Middle frontal gyrus (tissue), 1 donor: ENCODE results near the gene TXNRD1.
A peak's percentile ranks its signal among the peaks of the same experiment; 100 is the strongest.
"Not testable (repeated sequence)": the region's sequence is repeated elsewhere in the genome, so short reads cannot be mapped to it uniquely, and the experiment has no call there.

ENCODE experiments used
- DNase-seq: peaks from one replicate; pipeline ENCODE4 v3.0.0-alpha.2; 2015; ENCODE audit warnings: low spot score; ENCODE audit errors: extremely low spot score

Gene TXNRD1

DNA sequence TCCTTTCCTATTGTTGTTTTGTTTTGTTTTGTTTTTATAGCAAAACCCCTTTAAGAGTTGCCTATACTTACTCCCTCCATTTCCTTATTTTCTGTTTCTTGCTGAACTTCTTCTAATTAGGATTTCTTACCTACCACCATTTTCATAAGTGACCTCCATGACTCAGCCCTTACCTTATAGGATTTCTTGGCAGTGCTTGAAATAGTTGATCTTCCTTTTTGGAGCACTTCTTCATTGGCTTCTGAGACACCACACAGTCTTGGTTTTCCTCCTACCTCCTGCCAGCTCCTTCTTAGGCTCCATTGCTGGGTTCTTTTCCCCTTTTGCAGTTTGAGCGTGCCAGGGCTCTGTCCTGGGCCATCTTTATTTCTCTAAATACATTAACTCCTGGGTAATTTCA lies 64.5 kb downstream of the TXNRD1 start:
- no peak for DNase-seq

DNA sequence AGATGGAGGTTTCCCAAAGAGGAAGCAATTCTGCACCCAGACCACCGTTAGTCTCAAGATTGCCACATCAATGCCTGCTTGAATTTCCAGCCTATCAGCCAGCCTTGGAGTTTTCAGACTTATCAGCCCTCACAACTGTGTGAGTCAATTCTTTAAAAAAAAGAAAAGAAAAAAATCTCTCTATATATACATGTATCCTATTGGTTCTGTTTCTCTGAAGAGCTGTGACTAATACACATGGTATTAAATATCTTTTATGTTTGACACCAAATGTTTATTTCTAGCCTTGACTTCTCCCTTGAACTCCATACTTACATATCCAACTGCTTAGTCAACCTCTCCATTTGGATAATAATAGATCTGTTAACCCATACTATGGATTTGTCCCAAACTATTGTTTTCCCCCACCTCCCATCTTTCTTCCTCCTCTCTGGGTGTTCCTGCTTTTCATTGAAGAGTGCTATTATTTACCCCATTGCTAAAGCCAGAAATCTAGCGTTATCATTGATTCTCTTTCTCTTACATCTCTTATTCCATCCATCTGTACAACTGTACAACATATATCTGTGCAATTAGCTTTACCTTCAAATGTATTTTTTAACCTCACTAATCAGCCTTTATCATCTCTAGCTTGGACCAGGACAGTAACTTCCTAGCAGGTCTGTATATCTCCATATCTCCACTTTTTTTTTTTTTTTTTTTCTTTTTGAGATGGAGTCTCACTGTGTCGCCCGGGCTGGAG lies 65.3 kb downstream of the TXNRD1 start:
- DNase-seq = no peak

DNA sequence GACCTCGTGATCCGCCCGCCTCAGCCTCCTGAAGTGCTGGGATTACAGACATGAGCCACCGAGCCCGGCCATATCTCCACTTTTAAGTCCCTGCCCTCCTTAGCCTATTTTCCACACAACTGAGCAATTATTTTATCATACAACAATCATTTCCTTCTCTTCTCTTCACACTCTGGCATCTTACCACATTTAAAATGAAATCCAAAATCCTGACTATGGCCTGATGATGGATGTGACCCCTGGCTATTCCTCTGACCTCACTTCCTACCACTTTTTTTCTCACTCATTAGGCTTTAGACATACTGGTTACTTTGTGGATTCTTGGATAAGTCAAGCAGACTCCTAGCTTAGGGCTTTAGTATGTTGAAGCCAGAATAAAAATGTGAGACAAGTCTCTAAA lies 66.1 kb downstream of the TXNRD1 start:
- no peak for DNase-seq

DNA sequence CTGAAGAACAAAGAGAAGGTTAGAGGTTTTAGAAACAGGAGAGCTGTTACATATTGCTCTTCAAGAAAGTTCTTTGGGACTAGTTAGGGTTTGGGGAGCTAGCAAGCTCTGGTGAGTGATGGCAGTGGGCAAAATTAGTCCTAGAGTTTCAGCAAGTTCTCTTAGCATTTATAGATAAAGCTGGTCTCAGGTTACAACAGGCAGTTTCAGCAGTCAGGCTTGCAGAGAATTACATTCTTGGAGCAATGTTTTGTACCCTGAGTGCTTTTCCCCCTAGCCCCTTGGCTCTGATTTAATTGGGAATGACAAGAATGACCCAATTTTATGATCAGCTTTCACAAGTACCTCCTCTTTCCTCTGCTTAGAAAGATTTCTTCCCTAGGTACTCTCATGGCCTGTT lies 66.5 kb downstream of the TXNRD1 start:
- DNase-seq = no peak

DNA sequence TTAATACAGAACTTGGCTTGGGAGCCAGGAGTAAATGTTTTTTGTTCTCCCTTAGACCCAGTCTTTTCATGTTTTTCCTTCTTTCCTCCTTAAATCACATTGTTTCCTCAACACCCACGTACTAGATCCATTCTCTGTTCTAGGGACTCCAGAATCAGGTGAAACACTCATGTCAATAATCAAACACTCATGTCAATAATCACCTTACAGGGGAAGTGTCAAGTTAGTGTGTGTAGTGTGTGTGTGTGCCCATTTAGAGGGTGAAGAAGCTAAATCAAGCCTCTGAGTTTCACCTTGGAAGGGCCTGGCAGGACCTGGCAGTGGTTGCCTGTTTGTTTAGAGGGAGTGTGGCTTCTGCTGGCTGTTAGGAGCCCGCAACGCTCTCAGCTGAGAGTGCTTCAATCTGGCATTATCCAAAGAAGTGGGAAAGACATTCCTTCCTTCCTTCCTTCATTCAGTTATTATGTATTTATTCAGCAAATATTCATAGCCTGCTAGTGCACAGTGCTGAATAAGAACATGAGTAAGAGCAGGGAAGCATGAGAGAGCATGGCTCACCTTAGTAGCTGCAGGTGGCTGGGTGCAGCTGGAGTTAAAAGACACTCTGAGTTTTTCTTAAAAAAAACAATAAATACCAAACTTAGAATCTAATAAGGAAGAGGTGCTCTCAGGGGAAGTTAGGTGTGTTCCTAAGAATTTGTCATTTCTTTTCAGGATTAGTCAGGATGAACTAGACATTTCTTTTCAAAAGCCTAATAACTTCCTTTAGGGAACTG lies 70.3 kb downstream of the TXNRD1 start:
- no peak for DNase-seq

DNA sequence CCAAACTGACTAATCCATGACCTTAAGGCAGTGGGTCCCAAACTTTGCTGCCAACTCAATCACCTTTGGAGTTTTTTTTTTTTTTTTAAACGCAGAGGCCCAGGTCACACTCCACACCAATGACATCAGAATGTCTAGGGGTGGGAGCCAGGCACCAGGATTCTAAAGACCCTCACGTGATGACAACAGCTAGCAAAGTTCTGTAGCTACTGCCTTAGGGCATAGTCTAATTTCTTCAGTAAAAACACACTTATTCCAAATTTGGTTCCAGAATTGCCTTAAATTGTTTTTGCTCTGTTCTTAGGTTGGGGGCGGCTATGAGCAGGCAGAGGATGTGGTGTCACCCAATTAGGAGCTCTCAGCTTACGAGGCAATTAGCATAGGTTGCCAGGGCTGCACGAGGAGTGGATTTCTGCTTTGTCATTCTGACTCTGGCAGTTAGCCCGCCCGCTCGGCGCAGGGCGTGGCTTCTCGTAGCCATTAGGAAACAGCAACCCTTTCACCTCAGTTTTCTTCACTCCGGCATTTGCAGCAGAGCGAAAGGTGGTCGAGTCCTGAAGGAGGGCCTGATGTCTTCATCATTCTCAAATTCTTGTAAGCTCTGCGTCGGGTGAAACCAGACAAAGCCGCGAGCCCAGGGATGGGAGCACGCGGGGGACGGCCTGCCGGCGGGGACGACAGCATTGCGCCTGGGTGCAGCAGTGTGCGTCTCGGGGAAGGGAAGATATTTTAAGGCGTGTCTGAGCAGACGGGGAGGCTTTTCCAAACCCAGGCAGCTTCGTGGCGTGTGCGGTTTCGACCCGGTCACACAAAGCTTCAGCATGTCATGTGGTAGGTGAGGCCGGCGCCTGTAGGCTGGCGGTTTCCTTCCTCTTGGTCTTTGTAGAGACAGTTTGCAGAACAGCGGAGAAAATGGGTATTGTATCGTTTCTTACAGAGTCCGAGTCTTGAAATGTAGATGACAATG lies 71.2 kb downstream of the TXNRD1 start:
- DNase-seq = peak; percentile 83

DNA sequence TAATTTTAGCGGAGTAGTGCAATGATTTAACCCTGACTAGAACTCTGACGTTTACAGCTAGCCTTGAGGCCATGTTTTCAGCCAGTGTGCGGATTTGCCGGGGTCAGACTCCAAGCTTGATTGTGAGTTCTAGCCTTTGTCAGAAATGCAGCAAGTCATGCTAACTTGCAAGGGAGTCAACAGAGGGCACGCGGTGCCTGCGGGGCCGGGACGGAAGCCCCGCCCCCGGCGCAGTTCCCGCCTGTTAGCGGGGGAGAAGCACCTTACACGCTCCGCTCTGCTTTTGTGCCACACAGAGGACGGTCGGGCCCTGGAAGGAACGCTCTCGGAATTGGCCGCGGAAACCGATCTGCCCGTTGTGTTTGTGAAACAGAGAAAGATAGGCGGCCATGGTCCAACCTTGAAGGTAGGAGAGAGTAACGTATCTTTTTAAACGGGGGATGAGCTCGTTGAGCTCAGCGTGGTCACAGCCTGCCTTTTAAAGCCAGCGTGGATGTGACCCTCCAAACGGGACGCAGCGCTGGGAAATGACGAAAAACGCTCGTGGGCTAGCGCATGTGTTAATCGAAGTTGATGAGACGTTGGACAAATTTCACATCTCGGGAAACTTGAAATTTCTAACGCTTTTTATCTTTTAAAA lies 73.2 kb downstream of the TXNRD1 start:
- peak; percentile 65 for DNase-seq

DNA sequence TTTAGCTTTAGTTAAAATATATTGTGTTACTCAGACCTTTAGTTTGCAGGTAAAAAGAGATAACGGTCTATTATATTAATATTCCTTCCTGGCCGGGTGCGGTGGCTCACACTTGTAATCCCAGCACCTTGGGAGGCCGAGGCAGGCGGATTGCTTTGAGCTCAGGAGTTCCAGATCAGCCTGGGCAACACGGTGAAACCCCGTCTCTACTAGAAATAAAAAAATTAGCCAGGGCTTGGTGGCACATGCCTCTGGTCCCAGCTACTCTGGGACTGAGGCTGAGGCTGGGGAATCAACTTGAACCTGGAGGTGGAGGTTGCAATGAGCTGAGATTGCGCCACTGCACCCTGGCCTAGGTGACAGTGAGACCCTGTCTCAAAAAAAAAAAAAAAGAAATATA lies 74.7 kb downstream of the TXNRD1 start:
- no peak for DNase-seq

DNA sequence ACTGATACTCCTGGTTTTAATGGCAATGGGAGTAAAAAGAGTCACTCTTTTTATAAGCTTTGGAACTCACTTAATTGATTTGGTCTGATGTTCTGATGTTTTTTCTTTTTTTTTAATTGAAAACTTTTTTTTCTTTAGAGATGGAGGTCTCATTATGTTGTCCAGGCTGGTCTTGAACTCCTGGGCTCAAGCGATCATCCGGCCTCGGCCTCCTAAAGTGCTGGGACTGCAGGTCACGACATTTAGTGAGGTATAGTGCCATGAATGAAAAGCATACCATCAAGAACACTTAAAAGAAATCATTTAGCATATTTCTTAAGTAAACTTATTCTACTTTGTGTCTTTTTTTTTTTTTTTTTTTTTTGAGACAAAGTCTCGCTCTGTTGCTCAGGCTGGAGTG lies 75.3 kb downstream of the TXNRD1 start:
- no peak for DNase-seq

DNA sequence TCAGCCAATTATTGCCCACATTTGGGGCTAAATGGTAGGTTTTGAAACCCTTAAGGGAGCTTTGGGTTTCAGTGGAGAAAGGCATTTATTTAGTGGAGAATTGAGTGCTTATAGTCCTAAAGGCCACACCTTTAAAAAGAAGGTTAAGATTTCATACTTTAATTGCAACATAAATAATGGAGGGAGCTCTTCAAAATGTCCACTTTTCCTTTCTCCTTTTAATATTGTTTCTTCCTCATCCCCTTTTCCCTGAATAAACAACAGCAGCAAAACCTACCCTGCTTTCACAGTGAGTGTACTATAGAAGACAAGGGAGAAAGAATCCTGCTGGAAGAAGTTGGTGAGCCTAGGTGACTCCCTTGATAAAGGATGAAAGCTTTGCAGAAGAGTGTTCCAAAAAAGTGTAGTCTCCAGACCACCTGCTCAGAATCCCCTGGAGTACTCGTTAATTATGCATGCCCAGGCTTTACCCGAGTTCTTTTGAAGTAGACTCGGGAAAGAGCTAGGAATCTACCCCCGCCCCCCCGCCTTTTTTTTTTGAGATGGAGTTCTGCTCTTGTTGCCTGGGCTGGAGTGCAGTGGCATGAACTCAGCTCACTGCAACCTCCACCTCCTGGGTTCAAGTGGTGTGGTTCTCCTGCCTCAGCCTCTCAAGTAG lies 76.4 kb downstream of the TXNRD1 start:
- DNase-seq = no peak

DNA sequence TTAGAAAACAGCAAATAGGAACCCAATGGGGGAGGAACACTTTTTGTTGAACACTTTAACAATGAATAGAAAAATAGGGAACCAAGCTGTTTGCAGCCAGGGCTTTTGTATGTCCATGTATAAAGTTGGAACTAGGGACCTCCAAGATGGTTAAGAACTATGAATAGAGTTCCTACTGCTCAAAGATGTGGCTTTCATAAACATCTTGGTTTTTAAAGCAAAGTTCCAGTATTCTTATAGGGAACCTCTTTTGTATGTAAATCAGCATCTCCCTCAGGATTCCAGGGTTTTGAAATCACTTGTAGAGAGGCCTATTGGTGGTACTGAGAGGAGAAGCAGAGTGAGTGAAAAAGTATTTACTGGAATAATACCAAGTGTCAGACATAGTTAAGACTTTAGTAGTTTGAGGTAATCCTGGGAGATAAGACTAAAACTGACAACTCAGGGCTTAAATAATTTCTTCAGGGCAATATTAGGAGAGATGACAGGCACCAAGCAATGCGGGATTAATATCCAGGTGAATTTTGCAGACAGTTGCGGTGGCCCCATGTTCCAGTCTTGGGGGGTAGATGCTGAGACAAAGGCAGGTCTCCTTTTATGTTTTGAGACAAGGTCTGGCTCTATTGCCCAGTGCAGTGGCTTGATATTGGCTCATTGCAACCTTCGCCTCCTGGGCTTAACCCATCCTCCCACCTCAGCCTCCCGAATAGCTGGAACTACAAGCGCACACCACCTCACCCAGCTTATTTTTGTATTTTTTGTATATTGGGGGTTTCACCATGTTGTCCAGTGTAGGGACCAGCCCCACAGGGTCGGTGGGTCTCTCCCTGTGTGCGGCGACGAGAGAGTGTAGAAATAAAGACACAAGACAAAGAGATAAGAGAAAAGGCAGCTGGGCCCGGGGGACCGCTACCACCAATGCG lies 77.6 kb downstream of the TXNRD1 start:
- no peak for DNase-seq

DNA sequence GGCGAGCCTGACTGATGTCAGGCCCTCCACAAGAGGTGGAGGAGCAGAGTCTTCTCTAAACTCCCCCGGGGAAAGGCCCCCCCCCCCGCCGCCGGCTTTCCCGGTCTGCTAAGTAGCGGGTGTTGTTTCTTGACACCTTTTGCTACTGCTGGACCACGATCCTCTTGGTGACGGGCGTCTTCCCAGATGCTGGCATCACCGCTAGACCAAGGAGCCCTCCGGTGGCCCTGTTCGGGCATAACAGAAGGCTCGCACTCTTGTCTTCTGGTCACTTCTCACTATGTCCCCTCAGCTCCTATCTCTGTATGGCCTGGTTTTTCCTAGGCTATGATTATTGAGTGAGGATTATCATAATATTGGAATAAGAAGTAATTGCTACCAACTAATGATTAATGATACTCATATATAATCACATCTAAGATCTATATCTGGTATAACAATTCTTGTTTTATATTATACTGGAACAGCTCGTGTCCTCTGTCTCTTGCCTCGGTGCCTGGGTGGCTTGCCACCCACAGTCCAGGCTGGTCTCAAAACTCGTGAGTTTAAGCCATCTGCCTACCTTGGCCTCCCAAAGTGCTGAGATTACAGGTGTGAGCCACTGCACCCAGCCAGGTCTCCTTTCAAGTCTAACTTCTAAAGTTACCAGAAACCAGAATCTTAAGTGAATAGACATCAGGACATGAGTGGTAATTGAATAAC lies 78.7 kb downstream of the TXNRD1 start:
- not testable (repeated sequence) for DNase-seq

DNA sequence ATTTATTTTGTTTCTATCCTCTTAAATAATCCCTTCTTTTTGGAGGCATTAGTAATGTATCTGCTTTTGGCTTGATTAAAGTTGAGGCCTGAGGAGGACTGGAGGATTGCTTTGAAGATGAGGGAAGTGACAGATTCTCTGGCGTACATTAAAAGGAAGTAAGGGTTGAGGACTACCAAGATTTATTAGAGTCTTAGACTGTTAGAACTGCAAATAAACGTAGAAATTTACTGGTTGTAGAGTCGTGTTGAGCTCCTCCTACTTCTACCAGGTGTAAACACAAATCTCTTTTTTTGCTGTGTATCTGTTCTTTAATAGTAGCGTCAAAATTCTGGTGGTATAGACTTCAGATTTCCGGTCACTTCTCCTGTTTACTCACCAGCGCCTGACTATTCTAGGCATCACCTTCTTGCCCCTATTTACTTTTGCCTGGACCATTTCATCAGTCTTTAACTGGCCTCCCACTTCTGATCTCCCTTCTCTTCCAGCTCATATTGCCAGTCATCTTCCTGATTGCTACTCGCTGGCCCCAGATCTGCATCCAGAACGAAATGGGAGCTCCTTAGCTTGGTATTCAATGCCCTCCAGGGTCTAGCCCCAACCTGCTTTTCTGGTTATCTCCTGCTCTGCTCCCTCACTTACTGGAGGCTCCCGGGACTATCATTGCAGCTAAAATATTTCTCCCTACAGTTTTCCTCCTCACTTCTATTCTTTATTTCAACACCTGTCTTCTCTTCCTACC lies 79.5 kb downstream of the TXNRD1 start:
- DNase-seq = no peak

DNA sequence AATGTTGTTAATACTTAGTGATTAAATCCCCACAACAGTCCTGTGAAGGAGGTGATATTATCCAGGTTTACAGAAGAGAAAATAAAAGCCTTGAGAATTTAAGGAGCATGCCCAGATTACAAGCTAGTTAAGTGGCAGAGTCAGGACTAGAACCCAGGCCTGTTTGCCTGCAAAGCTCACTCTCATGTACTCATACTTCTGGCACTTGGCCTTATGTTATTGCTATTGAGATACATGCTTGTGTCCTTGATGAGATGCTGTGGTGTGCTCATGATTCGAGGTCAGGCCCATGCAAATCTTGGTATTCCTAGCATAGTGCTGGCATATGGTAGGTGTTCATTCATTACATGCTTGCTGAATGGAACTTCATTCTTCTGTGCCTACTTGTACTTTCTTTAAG lies 80.4 kb downstream of the TXNRD1 start:
- no peak for DNase-seq

DNA sequence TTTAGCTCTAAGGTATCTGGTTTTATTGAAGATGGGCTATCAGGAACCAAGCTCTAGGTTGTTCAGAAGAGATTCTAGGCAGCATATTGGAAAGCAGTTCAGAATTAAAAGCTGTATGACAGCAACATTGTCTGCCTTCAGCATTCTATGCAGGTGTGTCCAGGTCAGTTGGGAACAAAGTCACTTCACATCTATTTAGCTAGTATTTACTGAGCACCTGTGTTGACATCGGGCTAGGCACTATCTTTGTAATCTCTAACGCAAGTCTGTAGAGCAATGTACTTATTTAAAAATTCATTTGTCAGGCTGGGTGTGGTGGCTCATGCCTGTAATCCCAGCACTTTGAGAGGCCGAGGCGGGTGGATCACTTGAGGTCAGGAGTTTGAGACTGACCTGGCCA lies 81.1 kb downstream of the TXNRD1 start:
- DNase-seq = no peak

DNA sequence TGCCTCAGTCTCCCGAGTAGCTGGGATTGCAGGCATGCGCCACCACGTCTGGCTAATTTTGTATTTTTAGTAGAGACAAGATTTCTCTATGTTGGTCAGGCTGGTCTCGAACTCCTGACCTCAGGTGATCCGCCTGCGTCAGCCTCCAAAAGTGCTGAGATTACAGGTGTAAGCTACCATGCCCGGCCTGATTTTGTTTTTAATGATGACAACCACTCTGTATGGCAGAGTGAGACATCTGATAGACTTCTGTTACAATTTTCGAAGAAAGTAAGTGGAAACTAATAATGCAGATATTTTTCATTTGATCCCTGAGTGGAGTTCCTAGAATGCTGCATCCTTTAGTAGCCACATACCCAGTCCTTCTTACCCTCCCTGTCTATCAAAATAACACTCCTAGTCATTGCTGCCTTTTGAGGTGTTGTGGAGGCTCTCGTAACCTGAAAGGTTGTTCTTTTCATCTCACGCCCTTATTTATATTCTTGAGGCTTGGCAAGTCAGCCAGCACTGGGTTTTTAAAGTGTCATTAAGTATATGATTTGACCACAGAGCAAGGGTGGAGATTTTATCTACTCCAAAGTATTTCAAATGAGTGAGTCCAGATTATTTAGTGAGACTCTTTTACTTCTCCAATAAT lies 82.0 kb downstream of the TXNRD1 start:
- DNase-seq = no peak

DNA sequence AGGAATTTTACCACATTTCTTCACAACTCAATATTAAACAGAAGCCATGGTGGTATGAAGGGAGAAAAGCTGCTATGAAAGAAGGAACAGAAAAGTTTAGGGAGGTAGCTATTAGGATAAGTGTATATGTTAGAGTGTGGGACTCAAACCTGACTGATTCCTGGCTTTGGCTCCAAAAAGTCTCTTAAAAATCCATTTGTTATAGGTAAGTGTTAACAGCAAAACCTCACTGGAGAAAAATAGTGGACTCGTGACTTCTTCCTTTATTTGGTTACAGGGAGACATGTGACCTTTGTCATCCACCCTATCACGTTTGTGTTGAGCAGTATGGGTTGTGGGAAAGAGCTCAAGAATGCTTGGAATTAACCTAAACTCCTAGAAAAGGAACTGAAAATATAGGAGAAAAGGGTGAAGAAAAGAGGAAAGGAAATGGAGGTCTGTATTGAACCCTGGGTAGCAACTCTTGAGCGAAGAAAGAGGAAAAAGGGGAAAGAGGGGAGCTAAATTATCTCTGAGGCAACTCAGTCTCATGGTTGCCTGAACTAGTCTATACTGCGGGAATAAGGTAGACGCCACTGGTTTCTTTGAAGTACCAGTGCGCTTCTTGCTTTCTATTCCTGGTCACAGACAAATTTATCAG lies 84.4 kb downstream of the TXNRD1 start:
- no peak for DNase-seq
